GM12878 (cell line): ENCODE results near the gene FFAR3. TPM values are rescaled to one million over a fixed set of nuclear protein-coding genes. Genes with fewer than 3 reads are reported as not detected.

ENCODE experiments used
- ATAC-seq: fragments of 200-7000 bp; cut with Tn5 transposase; 3 replicates; pipeline ENCODE4 v1.9.1; 2020; ENCODE audit warnings: mild to moderate bottlenecking, moderate library complexity
- BruUV-seq: library from RNA; stranded (reverse); fragments of 400-500 nt; replicated peaks from 2 replicates; lab custom pipeline; 2021; lab: Mats Ljungman, UMichigan
- CTCF ChIA-PET: fragments of 300-600 bp; sonication (Branson Sonifier 250); formaldehyde crosslinking; extraction: SDS; loops from one replicate; lab custom pipeline; 2021; ENCODE audit warnings: inconsistent platforms; lab: Yijun Ruan, JAX
- POLR2A ChIA-PET: fragments of 350-600 bp; formaldehyde crosslinking; extraction: SDS; loops from one replicate; lab custom pipeline; 2021; ENCODE audit warnings: inconsistent platforms; lab: Charles Lee
- RAD21 ChIA-PET: fragments of 300-600 bp; sonication (Branson Sonifier 250); formaldehyde crosslinking; loops from one replicate; lab custom pipeline; 2023; ENCODE audit warnings: antibody characterized with exemption; ENCODE audit not compliant: unreplicated experiment; lab: Charles Lee
- SMC1A ChIA-PET: fragments of 300-600 bp; sonication (Branson Sonifier 250); formaldehyde crosslinking; loops from one replicate; lab custom pipeline; 2023; ENCODE audit not compliant: unreplicated experiment, uncharacterized antibody; lab: Charles Lee
- DNase-seq: peaks from one replicate; pipeline ENCODE4 v3.0.0-alpha.2; 2011; ENCODE audit warnings: low read depth, low spot score
- FAIRE-seq: peaks from 3 replicates; lab custom pipeline; 2011; peaks lifted over from hg19 to GRCh38; lab: Jason Lieb, UNC
- H2AFZ ChIP-seq: 2 replicates; pipeline ENCODE4 v1.6.0; 2011; ENCODE audit warnings: low read depth, low read length, control low read depth; ENCODE audit not compliant: control insufficient read depth
- H3K27ac ChIP-seq: 2 replicates; pipeline ENCODE4 v1.5.1; 2011; ENCODE audit warnings: control low read depth; ENCODE audit not compliant: control insufficient read depth, insufficient read depth
- H3K27me3 ChIP-seq, 2 experiments: replicated peaks in 1 of 2; 2 replicates each; pipeline versions ENCODE4 v1.6.0 to v1.6.1; 2011; ENCODE audit warnings: low read length in 1 of 2; ENCODE audit not compliant: control insufficient read depth in 2 of 2, insufficient read depth in 2 of 2
- H3K36me3 ChIP-seq, 2 experiments: 2 replicates each; pipeline ENCODE4 v1.5.1; 2011; ENCODE audit warnings: low read length in 1 of 2; ENCODE audit not compliant: control insufficient read depth in 2 of 2, insufficient read depth in 2 of 2
- H3K4me1 ChIP-seq: 2 replicates; pipeline ENCODE4 v1.6.1; 2011; ENCODE audit warnings: mild to moderate bottlenecking, low read length, moderate library complexity, mixed read lengths; ENCODE audit not compliant: control insufficient read depth, insufficient read depth
- H3K4me2 ChIP-seq: 2 replicates; pipeline ENCODE4 v1.6.0; 2011; ENCODE audit warnings: control low read depth; ENCODE audit not compliant: control insufficient read depth, insufficient read depth
- H3K4me3 ChIP-seq: fragments of 200-600 bp; sonication (generic); 2 replicates; pipeline ENCODE4 v1.5.1; 2016
- H3K79me2 ChIP-seq: 2 replicates; pipeline ENCODE4 v1.6.0; 2011; ENCODE audit warnings: low read length; ENCODE audit not compliant: control insufficient read depth, insufficient read depth
- H3K9ac ChIP-seq: 2 replicates; pipeline ENCODE4 v1.8.0; 2011; ENCODE audit warnings: low read length, control low read depth, mixed read lengths; ENCODE audit not compliant: control insufficient read depth, insufficient read depth
- H3K9me3 ChIP-seq: replicated peaks from 3 replicates; pipeline ENCODE4 v1.5.1; 2011; ENCODE audit warnings: mild to moderate bottlenecking, low read length; ENCODE audit not compliant: control insufficient read depth, insufficient read depth
- H4K20me1 ChIP-seq: 2 replicates; pipeline ENCODE4 v1.6.0; 2011; ENCODE audit not compliant: control insufficient read depth, insufficient read depth
- CREM ChIP-seq: IDR thresholded peaks from 2 replicates; pipeline ENCODE4 v1.6.1; 2014; ENCODE audit warnings: antibody characterized with exemption, low read depth
- FOXM1 ChIP-seq: IDR thresholded peaks from 2 replicates; pipeline ENCODE4 v1.6.1; 2012; ENCODE audit warnings: low read depth, mild to moderate bottlenecking, inconsistent platforms, low read length, moderate library complexity
- HDAC2 ChIP-seq: fragments of 200-600 bp; sonication (generic); IDR thresholded peaks from 2 replicates; pipeline ENCODE4 v1.6.1; 2017
- IRF4 ChIP-seq: IDR thresholded peaks from 2 replicates; pipeline ENCODE4 v1.6.1; 2011; ENCODE audit warnings: low read depth, low read length
- NFYB ChIP-seq: IDR thresholded peaks from 2 replicates; pipeline ENCODE4 v1.6.1; 2011; ENCODE audit warnings: low read depth, mild to moderate bottlenecking, low read length, improper control_type of control experiment, moderate library complexity; ENCODE audit not compliant: insufficient read depth
- POLR2AphosphoS5 ChIP-seq: IDR thresholded peaks from 2 replicates; pipeline ENCODE4 v1.6.1; 2011; ENCODE audit warnings: mild to moderate bottlenecking, low read length, inconsistent platforms
- RELA ChIP-seq: fragments of 450-650 bp; IDR thresholded peaks from 2 replicates; pipeline ENCODE4 v1.8.0; 2014; ENCODE audit warnings: borderline replicate concordance; ENCODE audit not compliant: partially characterized antibody
- SKIL ChIP-seq: fragments of 450-650 bp; IDR thresholded peaks from 2 replicates; pipeline ENCODE4 v1.6.1; 2017; ENCODE audit warnings: mild to moderate bottlenecking, low read depth, inconsistent platforms; ENCODE audit not compliant: poor library complexity, severe bottlenecking
- SP1 ChIP-seq: IDR thresholded peaks from one replicate; pipeline ENCODE4 v1.6.1; 2011; ENCODE audit warnings: low read depth, low read length
- SREBF1 ChIP-seq: IDR thresholded peaks from 2 replicates; pipeline ENCODE4 v1.6.1; 2012; ENCODE audit warnings: mild to moderate bottlenecking, low read length
- TCF12 ChIP-seq: IDR thresholded peaks from 2 replicates; pipeline ENCODE4 v1.6.1; 2011; ENCODE audit warnings: low read depth, mild to moderate bottlenecking, low read length
- ZBTB4 ChIP-seq: fragments of 450-650 bp; formaldehyde crosslinking; IDR thresholded peaks from 2 replicates; pipeline ENCODE4 v1.4.0; 2022; ENCODE audit warnings: mild to moderate bottlenecking, moderate library complexity
- ZNF207 ChIP-seq: fragments of 450-650 bp; IDR thresholded peaks from 2 replicates; pipeline ENCODE4 v1.6.1; 2014; ENCODE audit warnings: antibody characterized with exemption, mild to moderate bottlenecking, borderline replicate concordance
- ZNF217 ChIP-seq: fragments of 450-650 bp; IDR thresholded peaks from 2 replicates; pipeline ENCODE4 v1.6.1; 2017; ENCODE audit warnings: antibody characterized with exemption, mild to moderate bottlenecking
- WGBS: methylation state at CpG from one replicate; pipeline ENCODE4 v1.1.6; 2016; ENCODE audit warnings: low lambda C conversion rate; ENCODE audit not compliant: insufficient replicate concordance, insufficient coverage; ENCODE audit errors: missing lambda C conversion rate; 5-methylcytosine and 5-hydroxymethylcytosine counted together
- in situ Hi-C: fragments of 300-500 bp; cut with MboI; formaldehyde crosslinking; loops from 9 replicates; pipeline ENCODE4 v1.14.3; 2018; ENCODE audit warnings: mixed read lengths
- intact Hi-C: fragments of 100-400 bp; cut with micrococcal nuclease; formaldehyde crosslinking; loops from one replicate; pipeline ENCODE4 v1.14.2; 2022; ENCODE audit not compliant: unreplicated experiment
- polyA plus RNA-seq, 11 experiments: library from polyadenylated mRNA; depleted of rRNA in 4 of 11; unstranded in 6 of 11; stranded (reverse) in 5 of 11; fragments of >200 nt; fragmentation: Nextera tagmentation in 4 of 11; fragmentation: Illumina TruSeq in 1 of 11; extraction: Ambion mirVana in 4 of 11; extraction: Trizol in 1 of 11; gene quantifications; 1 replicate in 1 of 11; 2 replicates in 10 of 11; pipeline versions ENCODE4 v1.2.1 to v1.2.3, GENCODE V29; 2011 to 2016; ENCODE audit warnings: inconsistent platforms in 2 of 11, missing spikeins in 2 of 11, low read depth in 1 of 11
- total RNA-seq, 4 experiments: library from RNA; depleted of rRNA in 3 of 4; stranded (reverse); fragments of >200 nt in 3 of 4; fragmentation: Illumina TruSeq in 1 of 4; extraction: Trizol in 1 of 4; gene quantifications; 2 replicates each; pipeline versions ENCODE4 v1.2.1 to v1.2.3, GENCODE V29; 2013 to 2021

Gene FFAR3
- total and polyA plus RNA-seq, 10 of the 15 experiments (the other 5 are each of a cell fraction or from before 2014, with no cell fraction given) = 0.15 to 0.18 TPM; not detected in 8

- TF ChIP-seq SKIL = no peak
Observed at GRCh38 chr19:35329323-35329722, 28.9 kb upstream of the FFAR3 start (continued).

DNA sequence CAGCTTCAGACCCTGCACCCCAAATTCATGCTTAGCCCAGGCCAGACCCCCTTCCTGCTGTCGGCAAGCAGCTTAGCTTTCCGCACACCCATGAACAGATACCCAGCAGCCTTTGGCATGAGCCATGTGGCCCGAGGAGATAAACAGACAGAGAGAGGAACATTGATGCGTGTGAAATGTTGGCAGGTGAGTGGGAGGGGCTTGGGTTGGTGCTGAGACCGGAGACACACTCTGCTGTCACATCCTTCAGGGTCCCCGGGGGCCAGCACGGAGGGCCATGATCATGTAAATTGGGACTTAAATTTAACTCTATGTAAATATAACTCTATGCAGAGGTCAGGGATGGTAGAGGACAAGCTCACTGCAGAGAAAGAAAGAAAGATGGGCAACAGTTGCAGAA lies 27.8 kb upstream of the FFAR3 start:
- ChIA-PET POLR2A (interaction anchor here (0.8 to 7.2 kb wide), 11 partner anchors 10 to 418 kb away, joined by 3 to 135 read pairs (median 4); partner anchors contain the start of genes FFAR1 and LIN37), RAD21 (interaction anchor here (0.9 to 9.4 kb wide), 9 partner anchors 9 to 165 kb away, joined by 3 to 127 read pairs (median 4); partner anchors contain the start of gene FFAR1), SMC1A (interaction anchor here (0.6 to 9.8 kb wide), 11 partner anchors 10 to 189 kb away, joined by 3 to 152 read pairs (median 4); partner anchors contain the start of genes FFAR1 and FFAR2), CTCF (interaction anchor here (0.6 to 6.5 kb wide), 7 partner anchors 11 to 139 kb away, joined by 3 to 35 read pairs (median 3); partner anchors contain the start of gene FFAR1)
- FAIRE-seq = peak; percentile 38
- Histone ChIP-seq H3K9ac (peak overlapping the region; percentile 82), H3K79me2 (peaks cover 57% of the 10 kb centered on the region), H3K4me2 (peak overlapping the region; percentile 96), H3K27ac (peak overlapping the region; percentile 93), H3K36me3 (peaks cover 0 to 4% of the 10 kb centered on the region in 2 experiments; a peak in 1 of 4 replicates), H4K20me1 (no peaks in the 10 kb centered on the region), H3K4me1 (peaks cover 35% of the 10 kb centered on the region), H3K27me3 (no peaks in the 10 kb centered on the region), H3K4me3 (peak overlapping the region; percentile 92), H3K9me3 (no peaks in the 10 kb centered on the region), H2AFZ (no peak overlapping the region)
- intact Hi-C loops = loop anchor here (2.0 kb wide), 1 partner anchor 16 kb away; the partner anchor contains the start of gene FFAR1
- in situ Hi-C loops = loop anchor here (10.0 kb wide), 1 partner anchor 574 kb away; the partner anchor contains the start of genes HCST, NFKBID and TYROBP
- peak; percentile 93 for DNase-seq
- peak; percentile 56 for ATAC-seq
- no TSS peak for BruUV-seq
- WGBS = under 1% methylated on average over 7 of the region's 7 CpGs
- TF ChIP-seq ZNF207 (no peak), NFYB (no peak), FOXM1 (no peak; the same call in 1 of the 2 replicates), TCF12 (peak; percentile 73; the same call in 1 of the 2 replicates), CREM (peak; percentile 18), POLR2AphosphoS5 (peak; percentile 42; the same call in 1 of the 2 replicates), SREBF1 (0 out of 2 replicates have a peak, but pooled peaks have one; percentile 39), HDAC2 (no peak), ZBTB4 (CRISPR knock-in tag) (no peak), SP1 (peak; percentile 24), ZNF217 (peak; percentile 29; the same call in 1 of the 2 replicates), RELA (no peak), IRF4 (no peak)
